Naive B cell (primary cell): ENCODE results near the gene MALT1. TPM values are rescaled to one million over a fixed set of nuclear protein-coding genes. Genes with fewer than 3 reads are reported as not detected.
"Not testable (repeated sequence)": the region's sequence is repeated elsewhere in the genome, so short reads cannot be mapped to it uniquely, and the experiment has no call there.

ENCODE experiments used
- ATAC-seq, 2 donors: fragments of 150-1000 bp; cut with Tn5 transposase; 2 replicates each; pipeline ENCODE4 v1.10.0; 2021; ENCODE audit warnings: low read depth in 2 of 2, mild to moderate bottlenecking in 2 of 2, moderate library complexity in 2 of 2
- DNase-seq: peaks from one replicate; pipeline ENCODE4 v3.0.0; 2022
- H3K27ac Mint-ChIP-seq, 6 donors: one replicate each; pipeline ENCODE4 v1.8.0; 2020 to 2022; ENCODE audit warnings: mild to moderate bottlenecking in 6 of 6, mixed read lengths in 6 of 6, moderate library complexity in 5 of 6, inconsistent platforms in 2 of 6
- H3K27me3 Mint-ChIP-seq, 3 donors: one replicate each; pipeline ENCODE4 v1.8.0; 2021 to 2022; ENCODE audit warnings: mixed read lengths in 3 of 3, mild to moderate bottlenecking in 1 of 3
- H3K36me3 Mint-ChIP-seq, 2 donors: one replicate each; pipeline ENCODE4 v1.8.0; 2020 to 2022; ENCODE audit warnings: mixed read lengths in 2 of 2, inconsistent platforms in 1 of 2, mild to moderate bottlenecking in 1 of 2
- H3K4me1 Mint-ChIP-seq, 3 donors: one replicate each; pipeline ENCODE4 v1.8.0; 2020 to 2022; ENCODE audit warnings: mixed read lengths in 3 of 3, inconsistent platforms in 1 of 3, mild to moderate bottlenecking in 1 of 3, moderate library complexity in 1 of 3
- H3K4me3 Mint-ChIP-seq, 8 donors: one replicate each; pipeline ENCODE4 v1.8.0; 2020 to 2022; ENCODE audit warnings: mild to moderate bottlenecking in 8 of 8, mixed read lengths in 8 of 8, moderate library complexity in 8 of 8, inconsistent platforms in 2 of 8
- H3K9me3 Mint-ChIP-seq, 7 donors: one replicate each; pipeline ENCODE4 v1.8.0; 2020 to 2022; ENCODE audit warnings: mixed read lengths in 7 of 7, mild to moderate bottlenecking in 5 of 7, inconsistent platforms in 2 of 7, moderate library complexity in 1 of 7
- polyA plus RNA-seq, 6 donors: library from polyadenylated mRNA; unstranded; fragments of 300-500 nt; fragmentation: Illumina TruSeq; gene quantifications; one replicate each; pipeline ENCODE4 v1.2.3, GENCODE V29; 2021; ENCODE audit warnings: low read depth in 6 of 6

Gene MALT1
- polyA plus RNA-seq, 6 donors from 2014 or later, result 57.8 to 85.2 (median 63.0) TPM

- Mint-ChIP-seq H3K4me3 (no peak overlapping the region), H3K4me1 (peaks cover 0 to 22% (median 22%) of the 10 kb centered on the region in 3 donors), H3K27me3 (no peaks in the 10 kb centered on the region), H3K9me3 (no peaks in the 10 kb centered on the region), H3K27ac (no peak overlapping the region), H3K36me3 (no peaks in the 10 kb centered on the region)
- ATAC-seq (no peak), DNase-seq (no peak)
Measured at GRCh38 chr18:58640891-58641610, 30.2 kb upstream of the MALT1 start.

GRCh38 chr18:58643557-58643956 is 27.7 kb upstream of the MALT1 start:
- DNase-seq, H3K4me3 Mint-ChIP-seq, ATAC-seq, H3K27ac Mint-ChIP-seq, H3K36me3 Mint-ChIP-seq, H3K27me3 Mint-ChIP-seq: not testable (repeated sequence)
- Mint-ChIP-seq H3K9me3 (peaks cover 0 to 14% (median 6%) of the 10 kb centered on the region in 7 donors), H3K4me1 (peaks cover 9 to 15% (median 10%) of the 10 kb centered on the region in 3 donors)

DNA sequence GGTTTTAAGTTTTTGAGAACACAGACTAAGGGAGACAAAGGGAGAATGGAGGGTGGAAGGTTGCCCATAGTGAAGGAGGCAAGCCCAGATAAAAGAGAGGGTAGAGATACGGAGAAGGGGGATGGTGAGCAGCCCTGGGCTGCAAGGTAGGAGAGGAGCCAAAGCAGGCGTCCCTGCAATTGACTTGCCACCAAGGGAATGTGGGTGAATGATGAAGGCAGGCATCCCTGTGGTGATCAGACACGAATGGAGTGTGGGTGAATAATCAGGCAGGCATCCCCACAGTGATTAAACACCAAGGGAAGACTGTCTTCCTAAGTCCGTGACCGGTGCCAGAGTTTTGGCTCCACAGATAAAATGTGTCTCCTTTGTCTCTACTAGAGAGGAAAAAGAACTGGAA is 25.9 kb upstream of the MALT1 start:
- Mint-ChIP-seq H3K27me3 (no peaks in the 10 kb centered on the region), H3K36me3 (no peaks in the 10 kb centered on the region), H3K27ac (peak overlapping the region in 2 of 6 donors; percentile 68 to 72), H3K4me3 (peak overlapping the region in 2 of 8 donors; percentile 9 to 27), H3K9me3 (peaks cover 0 to 14% (median 6%) of the 10 kb centered on the region in 7 donors), H3K4me1 (peaks cover 17 to 27% (median 22%) of the 10 kb centered on the region in 3 donors)
- DNase-seq, result no peak
- ATAC-seq, result no peak

GRCh38 chr18:58646334-58646862 is 24.9 kb upstream of the MALT1 start:
- no peak for DNase-seq
- Mint-ChIP-seq H3K36me3 (no peaks in the 10 kb centered on the region), H3K4me1 (peaks cover 22 to 37% (median 28%) of the 10 kb centered on the region in 3 donors), H3K27ac (peak overlapping the region in 2 of 6 donors; percentile 22 to 50), H3K9me3 (peaks cover 0 to 14% (median 6%) of the 10 kb centered on the region in 7 donors), H3K4me3 (peak overlapping the region in 3 of 8 donors; percentile 16 to 51 (median 34)), H3K27me3 (no peaks in the 10 kb centered on the region)
- no peak for ATAC-seq

DNA sequence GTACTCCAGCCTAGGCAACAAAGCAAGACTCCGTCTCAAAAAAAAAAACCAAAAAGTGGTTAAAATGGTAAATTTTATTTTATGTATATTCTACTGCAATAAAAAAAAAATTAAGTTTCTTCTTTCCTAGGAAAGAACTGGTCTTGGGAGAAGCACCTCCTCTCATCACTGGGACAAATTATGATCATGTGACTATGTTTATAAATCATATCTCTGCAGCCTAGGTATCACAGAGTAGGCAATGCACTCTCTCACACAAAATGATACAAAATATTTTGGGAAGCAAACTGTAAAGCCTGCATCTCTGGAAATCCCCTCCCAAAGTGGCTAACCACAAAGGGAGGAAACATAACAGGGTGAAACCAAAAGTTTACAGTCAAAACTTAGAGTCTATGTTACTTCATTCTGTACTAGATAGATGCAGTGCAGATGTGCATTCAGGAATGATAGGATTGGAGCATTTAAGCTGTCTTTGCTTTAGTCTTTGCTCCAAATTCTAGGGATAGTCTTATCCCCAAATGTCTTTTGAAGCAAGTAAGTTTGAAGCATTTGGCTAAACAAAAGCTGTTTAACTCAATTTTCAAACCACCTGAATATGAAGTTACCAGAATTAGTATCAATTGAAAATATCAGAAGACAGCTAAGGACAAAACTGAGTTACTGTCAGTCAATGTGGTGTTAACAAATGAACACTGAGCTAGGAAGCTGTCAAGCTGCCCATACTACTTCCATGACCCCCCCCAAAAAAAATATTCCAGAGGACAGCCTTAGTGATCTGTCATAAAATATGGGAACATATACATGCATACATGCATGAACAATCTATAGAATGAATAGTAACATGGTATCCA is 21.1 kb upstream of the MALT1 start:
- Mint-ChIP-seq H3K4me3 (peak overlapping the region; percentile 10 to 89 (median 68)), H3K36me3 (peaks cover 6 to 25% of the 10 kb centered on the region in 2 donors), H3K9me3 (peaks cover 5 to 39% (median 24%) of the 10 kb centered on the region in 7 donors), H3K27ac (peak overlapping the region; percentile 57 to 95 (median 86)), H3K4me1 (peaks cover 55 to 73% (median 64%) of the 10 kb centered on the region in 3 donors), H3K27me3 (no peaks in the 10 kb centered on the region)
- ATAC-seq (peak; percentile 96 to 98), DNase-seq (peak; percentile 79)

GRCh38 chr18:58650830-58651229 is 20.4 kb upstream of the MALT1 start:
- not testable (repeated sequence) for ATAC-seq, DNase-seq, H3K27me3 Mint-ChIP-seq
- peaks cover 5 to 43% (median 27%) of the 10 kb centered on the region in 7 donors for H3K9me3 Mint-ChIP-seq
- peak overlapping the region; percentile 10 to 89 (median 64) for H3K4me3 Mint-ChIP-seq
- H3K4me1 Mint-ChIP-seq, result peaks cover 55 to 79% (median 69%) of the 10 kb centered on the region in 3 donors
- H3K36me3 Mint-ChIP-seq, result peaks cover 6 to 27% of the 10 kb centered on the region in 2 donors
- H3K27ac Mint-ChIP-seq, result peak overlapping the region; percentile 1 to 95 (median 84)

DNA sequence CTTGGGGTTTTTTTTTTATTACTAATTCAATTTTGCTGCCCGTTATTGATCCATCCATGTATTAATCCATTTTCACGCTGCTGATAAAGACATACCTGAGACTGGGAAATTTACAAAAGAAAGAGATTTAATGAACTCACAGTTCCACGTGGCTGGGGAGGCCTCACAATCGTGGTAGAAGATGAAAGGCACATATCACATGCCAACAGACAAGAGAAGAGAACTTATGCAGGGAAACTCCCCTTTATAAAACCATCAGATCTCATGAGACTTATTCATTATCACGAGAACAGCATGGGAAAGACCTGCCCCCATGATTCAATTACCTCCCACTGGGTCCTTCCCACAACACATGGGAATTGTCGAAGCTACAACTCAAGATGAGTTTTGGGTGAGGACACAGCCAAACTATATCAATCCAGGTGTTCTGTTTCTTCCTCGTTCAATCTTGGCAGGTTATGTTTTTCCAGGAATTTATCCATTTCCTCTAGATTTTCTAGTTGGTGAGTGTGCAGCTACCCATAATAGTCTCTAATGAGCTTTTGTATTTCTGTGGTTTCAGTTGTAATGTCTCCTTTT is 18.0 kb upstream of the MALT1 start:
- peak overlapping the region in 6 of 8 donors; percentile 0 to 84 (median 54) for H3K4me3 Mint-ChIP-seq
- H3K4me1 Mint-ChIP-seq, result peaks cover 72 to 96% (median 90%) of the 10 kb centered on the region in 3 donors
- not testable (repeated sequence) for ATAC-seq, H3K27me3 Mint-ChIP-seq, DNase-seq
- H3K9me3 Mint-ChIP-seq, result peaks cover 5 to 29% (median 20%) of the 10 kb centered on the region in 7 donors
- peaks cover 6 to 27% of the 10 kb centered on the region in 2 donors for H3K36me3 Mint-ChIP-seq
- H3K27ac Mint-ChIP-seq, result peak overlapping the region; percentile 43 to 95 (median 74)

DNA sequence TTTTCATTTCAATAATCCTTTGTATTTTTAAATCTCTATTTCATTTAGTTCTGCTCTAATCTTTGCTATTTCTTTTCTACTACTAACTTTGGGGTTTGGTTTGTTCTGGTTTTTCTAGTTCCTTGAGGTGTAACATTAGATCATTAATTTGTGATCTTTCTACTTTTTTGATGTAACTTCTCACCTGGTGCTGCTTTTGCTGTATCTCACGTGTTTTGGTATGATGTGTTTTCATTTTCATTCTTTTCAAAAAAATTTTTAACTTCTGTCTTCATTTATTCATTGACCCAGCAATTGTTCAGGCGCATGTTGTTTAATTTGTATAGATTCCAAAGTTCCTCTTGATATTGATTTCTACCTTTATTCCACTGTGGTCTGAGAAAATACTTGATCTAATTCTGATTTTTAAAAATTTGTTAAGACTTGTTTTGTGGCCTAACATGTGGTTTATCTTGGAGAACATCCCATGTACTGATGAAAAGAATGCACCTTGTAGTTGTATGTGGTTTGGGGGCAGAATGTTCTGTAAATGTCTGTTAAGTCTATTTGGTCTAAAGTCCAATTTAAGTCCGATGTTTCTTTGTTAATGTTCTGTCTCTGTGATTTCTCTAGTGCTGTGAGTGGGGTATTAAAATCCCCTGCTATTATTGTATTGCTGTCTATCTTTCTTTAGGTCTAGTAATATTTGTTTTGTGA is 17.3 kb upstream of the MALT1 start:
- Mint-ChIP-seq H3K27ac (peak overlapping the region; percentile 4 to 95 (median 67)), H3K9me3 (peaks cover 5 to 29% (median 16%) of the 10 kb centered on the region in 7 donors), H3K4me3 (peak overlapping the region in 5 of 8 donors; percentile 0 to 71 (median 35)), H3K36me3 (peaks cover 6 to 27% of the 10 kb centered on the region in 2 donors), H3K4me1 (peaks cover 67 to 89% (median 83%) of the 10 kb centered on the region in 3 donors), H3K27me3 (no peaks in the 10 kb centered on the region)
- DNase-seq (no peak), ATAC-seq (no peak)

GRCh38 chr18:58654896-58655614 is 16.2 kb upstream of the MALT1 start:
- peaks cover 6 to 29% of the 10 kb centered on the region in 2 donors for H3K36me3 Mint-ChIP-seq
- peak overlapping the region in 2 of 8 donors; percentile 10 to 21 for H3K4me3 Mint-ChIP-seq
- H3K27ac Mint-ChIP-seq, result peak overlapping the region in 3 of 6 donors; percentile 25 to 91 (median 69)
- DNase-seq (no peak), ATAC-seq (no peak)
- peaks cover 66 to 85% (median 81%) of the 10 kb centered on the region in 3 donors for H3K4me1 Mint-ChIP-seq
- no peaks in the 10 kb centered on the region for H3K27me3 Mint-ChIP-seq
- peaks cover 5 to 29% (median 16%) of the 10 kb centered on the region in 7 donors for H3K9me3 Mint-ChIP-seq

- Mint-ChIP-seq H3K4me1 (peaks cover 66 to 87% (median 84%) of the 10 kb centered on the region in 3 donors), H3K4me3 (peak overlapping the region; percentile 3 to 99 (median 86)), H3K9me3 (peaks cover 5 to 29% (median 16%) of the 10 kb centered on the region in 7 donors), H3K27ac (peak overlapping the region in 5 of 6 donors; percentile 37 to 97 (median 85)), H3K36me3 (peaks cover 15 to 38% of the 10 kb centered on the region in 2 donors), H3K27me3 (no peaks in the 10 kb centered on the region)
- DNase-seq (no peak), ATAC-seq (no peak)
Measured at GRCh38 chr18:58657081-58657480, 14.2 kb upstream of the MALT1 start.

DNA sequence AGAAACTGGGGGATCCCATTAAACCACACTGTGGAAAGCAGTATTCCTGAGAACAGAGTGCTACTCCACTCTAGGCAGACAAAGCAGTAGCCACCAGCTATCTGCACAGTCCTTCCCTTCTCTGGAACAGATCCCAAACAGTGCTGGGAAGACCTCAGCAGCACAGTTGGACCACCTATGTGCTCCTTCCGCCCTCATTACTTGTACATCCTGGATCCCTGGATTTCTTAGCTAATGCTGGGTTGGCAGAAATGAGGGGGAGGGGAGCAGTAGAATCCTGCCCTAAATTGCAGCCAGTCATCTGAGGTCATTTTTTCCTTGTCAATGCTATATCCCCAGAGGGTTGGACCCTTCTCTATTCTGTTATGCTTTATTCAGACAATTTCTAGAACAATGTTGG is 13.8 kb upstream of the MALT1 start:
- peaks cover 67 to 87% (median 84%) of the 10 kb centered on the region in 3 donors for H3K4me1 Mint-ChIP-seq
- no peaks in the 10 kb centered on the region for H3K27me3 Mint-ChIP-seq
- H3K4me3 Mint-ChIP-seq, result peak overlapping the region; percentile 78 to 99 (median 88)
- ATAC-seq, result no peak
- peaks cover 18 to 38% of the 10 kb centered on the region in 2 donors for H3K36me3 Mint-ChIP-seq
- H3K27ac Mint-ChIP-seq, result peak overlapping the region; percentile 50 to 97 (median 92)
- H3K9me3 Mint-ChIP-seq, result peaks cover 5 to 29% (median 16%) of the 10 kb centered on the region in 7 donors
- no peak for DNase-seq
